PFSK-1 (cell line): ENCODE data around the gene TSC22D2.

ENCODE experiments used
- FOXP2 ChIP-seq: optimal IDR thresholded peaks from 2 replicates; pipeline ENCODE3; 2011; ENCODE audit warnings: borderline replicate concordance, control low read depth, inconsistent platforms; ENCODE audit not compliant: insufficient read depth; ENCODE audit errors: extremely low read length, extremely low read depth
- POLR2AphosphoS5 ChIP-seq: IDR thresholded peaks from 2 replicates; pipeline ENCODE4 v1.6.1; 2012; ENCODE audit warnings: low read depth, mild to moderate bottlenecking, control low read depth, low read length, moderate library complexity
- SIN3A ChIP-seq: IDR thresholded peaks from 2 replicates; pipeline ENCODE4 v1.6.1; 2012; ENCODE audit warnings: mild to moderate bottlenecking, low read length, moderate library complexity, borderline replicate concordance; ENCODE audit not compliant: insufficient read depth
- TAF1 ChIP-seq: IDR thresholded peaks from 2 replicates; pipeline ENCODE4 v1.6.1; 2012; ENCODE audit warnings: low read length, control low read depth, borderline replicate concordance; ENCODE audit not compliant: insufficient read depth
- TF ChIP-seq, protein P1 (sequence below), 2 experiments: IDR thresholded peaks; 2 replicates each; pipeline versions ENCODE4 v1.6.1 to v1.8.0; 2011 to 2012; ENCODE audit warnings: low read depth in 2 of 2, low read length in 2 of 2, control low read depth in 1 of 2, inconsistent platforms in 1 of 2, mild to moderate bottlenecking in 1 of 2, moderate library complexity in 1 of 2; ENCODE audit not compliant: insufficient read depth in 1 of 2

Gene TSC22D2

DNA sequence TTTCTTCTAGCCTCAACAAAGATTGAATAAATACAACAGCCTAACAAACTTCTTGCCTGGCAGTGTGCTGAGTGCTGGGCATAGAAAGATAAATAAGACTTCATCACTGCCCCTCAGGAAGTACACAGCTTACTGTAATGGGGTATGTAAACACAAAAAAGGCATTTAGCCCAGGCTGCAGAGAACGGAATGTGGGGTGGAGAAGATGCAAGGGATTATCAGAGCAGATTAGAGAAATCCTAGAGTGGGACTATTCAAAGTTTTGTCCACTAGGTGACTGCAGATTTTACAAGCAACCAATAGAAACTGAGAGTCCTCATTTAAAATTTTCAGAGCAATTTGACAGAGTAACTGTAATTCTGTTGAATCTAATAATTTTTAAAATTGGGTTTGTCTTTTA, 35.4 kb upstream of the TSC22D2 start:
- TF ChIP-seq TAF1 (no peak), FOXP2 (no peak), POLR2AphosphoS5 (no peak), SIN3A (no peak)
- TF ChIP-seq, protein P1, sequence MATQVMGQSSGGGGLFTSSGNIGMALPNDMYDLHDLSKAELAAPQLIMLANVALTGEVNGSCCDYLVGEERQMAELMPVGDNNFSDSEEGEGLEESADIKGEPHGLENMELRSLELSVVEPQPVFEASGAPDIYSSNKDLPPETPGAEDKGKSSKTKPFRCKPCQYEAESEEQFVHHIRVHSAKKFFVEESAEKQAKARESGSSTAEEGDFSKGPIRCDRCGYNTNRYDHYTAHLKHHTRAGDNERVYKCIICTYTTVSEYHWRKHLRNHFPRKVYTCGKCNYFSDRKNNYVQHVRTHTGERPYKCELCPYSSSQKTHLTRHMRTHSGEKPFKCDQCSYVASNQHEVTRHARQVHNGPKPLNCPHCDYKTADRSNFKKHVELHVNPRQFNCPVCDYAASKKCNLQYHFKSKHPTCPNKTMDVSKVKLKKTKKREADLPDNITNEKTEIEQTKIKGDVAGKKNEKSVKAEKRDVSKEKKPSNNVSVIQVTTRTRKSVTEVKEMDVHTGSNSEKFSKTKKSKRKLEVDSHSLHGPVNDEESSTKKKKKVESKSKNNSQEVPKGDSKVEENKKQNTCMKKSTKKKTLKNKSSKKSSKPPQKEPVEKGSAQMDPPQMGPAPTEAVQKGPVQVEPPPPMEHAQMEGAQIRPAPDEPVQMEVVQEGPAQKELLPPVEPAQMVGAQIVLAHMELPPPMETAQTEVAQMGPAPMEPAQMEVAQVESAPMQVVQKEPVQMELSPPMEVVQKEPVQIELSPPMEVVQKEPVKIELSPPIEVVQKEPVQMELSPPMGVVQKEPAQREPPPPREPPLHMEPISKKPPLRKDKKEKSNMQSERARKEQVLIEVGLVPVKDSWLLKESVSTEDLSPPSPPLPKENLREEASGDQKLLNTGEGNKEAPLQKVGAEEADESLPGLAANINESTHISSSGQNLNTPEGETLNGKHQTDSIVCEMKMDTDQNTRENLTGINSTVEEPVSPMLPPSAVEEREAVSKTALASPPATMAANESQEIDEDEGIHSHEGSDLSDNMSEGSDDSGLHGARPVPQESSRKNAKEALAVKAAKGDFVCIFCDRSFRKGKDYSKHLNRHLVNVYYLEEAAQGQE (IDR thresholded peaks at IDR 0.05; ENCODE audit: insufficient read depth in 1 of 2, low read depth in 2 of 2, low read length in 2 of 2), result no peak

DNA sequence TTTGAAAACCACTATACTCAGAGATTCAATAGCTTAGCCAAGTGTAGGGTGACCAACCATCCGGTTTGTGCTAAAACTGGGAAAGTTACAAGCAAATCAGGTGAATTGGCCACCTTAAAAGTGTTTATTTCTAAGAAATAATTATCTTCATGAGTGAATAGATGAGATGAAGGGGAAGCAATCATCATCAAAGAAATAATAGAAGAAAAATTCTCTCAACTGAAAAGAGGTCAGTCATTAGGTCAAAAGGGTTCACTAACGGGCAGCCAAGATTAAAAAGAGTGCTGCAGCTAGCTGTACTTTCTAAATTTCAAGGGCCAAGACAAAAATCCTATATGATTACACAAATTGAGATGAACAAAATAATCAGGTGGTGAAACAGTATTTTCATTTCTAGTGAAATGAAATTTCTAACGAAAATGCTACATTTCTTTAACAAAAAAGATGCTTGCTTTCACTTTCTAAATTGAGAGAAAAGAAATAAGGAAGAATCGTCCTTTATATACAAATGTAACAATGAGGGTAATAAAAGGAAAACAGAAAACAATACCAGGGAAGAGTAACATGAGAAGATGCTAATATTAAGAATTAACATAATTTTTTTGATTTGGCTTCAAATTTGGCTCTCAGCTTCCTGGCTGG, 34.7 kb upstream of the TSC22D2 start:
- TF ChIP-seq POLR2AphosphoS5 (no peak), SIN3A (no peak), TAF1 (no peak), FOXP2 (no peak)
- TF ChIP-seq, protein P1 (IDR thresholded peaks at IDR 0.05; ENCODE audit: insufficient read depth in 1 of 2, low read depth in 2 of 2, low read length in 2 of 2), result no peak

DNA sequence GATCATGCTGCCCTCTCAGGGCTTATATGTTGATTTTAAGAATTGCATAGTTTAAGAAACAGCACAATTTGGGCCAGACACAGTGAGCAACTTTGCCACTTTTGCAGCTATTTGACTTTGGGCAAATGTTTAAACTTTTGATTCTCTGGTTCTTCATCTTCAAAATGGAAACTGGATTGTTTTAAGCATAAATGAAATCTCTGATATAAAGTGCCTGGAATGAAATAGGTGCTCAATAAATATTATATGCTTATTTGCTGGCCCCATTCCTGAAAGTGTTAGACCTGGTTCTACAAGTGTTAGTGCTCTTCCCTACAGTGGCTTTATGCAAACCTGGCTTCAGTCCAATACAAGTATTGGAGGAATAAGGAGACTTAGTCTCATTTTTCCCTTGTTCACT, 33.1 kb upstream of the TSC22D2 start:
- TF ChIP-seq TAF1, result no peak
- TF ChIP-seq, protein P1 (IDR thresholded peaks at IDR 0.05; ENCODE audit: insufficient read depth in 1 of 2, low read depth in 2 of 2, low read length in 2 of 2), result no peak
- no peak for TF ChIP-seq POLR2AphosphoS5
- no peak for TF ChIP-seq FOXP2
- TF ChIP-seq SIN3A, result no peak

DNA sequence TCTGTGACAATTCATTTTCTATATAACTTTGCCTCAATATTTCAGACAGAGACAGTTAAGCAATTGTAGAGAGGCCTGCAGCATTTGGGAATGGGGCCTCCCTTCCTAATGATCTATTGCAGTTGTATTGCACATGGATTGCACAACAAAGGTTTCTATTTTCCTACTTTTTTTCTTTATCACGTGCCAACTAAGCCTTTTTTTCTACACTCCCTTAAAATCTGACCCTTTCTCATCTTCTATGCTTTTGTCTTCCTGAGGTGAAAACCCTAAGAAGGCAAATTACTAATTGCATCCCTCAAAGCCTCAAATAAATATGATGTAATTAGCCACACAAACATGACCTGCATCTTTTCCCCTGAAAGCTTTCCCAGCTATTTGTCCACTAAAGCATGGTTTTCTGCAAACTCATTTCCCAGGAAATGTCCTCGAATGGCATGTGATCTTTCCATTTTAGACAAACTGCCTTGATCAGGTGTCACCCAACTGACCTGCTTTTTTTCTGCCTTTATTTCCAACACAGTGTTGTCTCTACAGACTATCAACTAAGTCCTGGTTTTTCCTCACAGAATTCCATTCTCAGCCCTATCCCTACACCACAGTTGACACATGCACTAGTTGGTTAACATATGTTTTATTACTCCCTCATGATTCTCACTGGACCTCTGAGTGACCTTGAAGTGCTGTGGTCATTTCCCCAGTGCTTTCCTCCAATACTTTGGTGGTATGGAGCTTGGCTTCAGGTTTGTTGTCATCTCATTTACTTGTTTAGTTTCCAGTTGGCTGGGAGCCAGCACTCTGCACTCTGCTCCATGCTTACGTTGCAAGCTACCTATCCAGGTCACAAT, 31.9 kb upstream of the TSC22D2 start:
- TF ChIP-seq FOXP2 (no peak), SIN3A (no peak), TAF1 (no peak)
- TF ChIP-seq, protein P1 (IDR thresholded peaks at IDR 0.05; ENCODE audit: insufficient read depth in 1 of 2, low read depth in 2 of 2, low read length in 2 of 2), result no peak
